Brain microvascular endothelial cell (primary cell): ENCODE measurements around the gene CSMD2.

ENCODE experiments used
- DNase-seq: peaks from one replicate; pipeline ENCODE4 v3.0.0-alpha.2; 2020
- H3K27ac ChIP-seq: fragments of 250-450 bp; sonication (Bioruptor Pico); 2 replicates; pipeline ENCODE4 v1.5.1; 2020; ENCODE audit warnings: mild to moderate bottlenecking, moderate library complexity
- H3K27me3 ChIP-seq: fragments of 250-450 bp; sonication (Bioruptor Pico); replicated peaks from 2 replicates; pipeline ENCODE4 v1.5.1; 2020; ENCODE audit warnings: mild to moderate bottlenecking
- H3K36me3 ChIP-seq: fragments of 250-450 bp; sonication (Bioruptor Pico); replicated peaks from 2 replicates; pipeline ENCODE4 v1.5.1; 2020; ENCODE audit warnings: mild to moderate bottlenecking
- H3K4me3 ChIP-seq: 2 replicates; pipeline ENCODE4 v1.5.1; 2011; ENCODE audit warnings: low read depth, mild to moderate bottlenecking, control low read depth, low read length, moderate library complexity
- in situ Hi-C: cut with HindIII; loops from 2 replicates; pipeline ENCODE4 v1.10.0; 2017; ENCODE audit warnings: low sequenced_read_pairs, low pct_ligation_motif_present
- TF ChIP-seq, protein P1 (sequence below): IDR thresholded peaks from 2 replicates; pipeline ENCODE4 v1.5.1; 2011; ENCODE audit warnings: low read depth, mild to moderate bottlenecking, moderate library complexity, low read length, control low read depth, inconsistent platforms; ENCODE audit errors: missing control alignments

The CSMD2 gene

DNA sequence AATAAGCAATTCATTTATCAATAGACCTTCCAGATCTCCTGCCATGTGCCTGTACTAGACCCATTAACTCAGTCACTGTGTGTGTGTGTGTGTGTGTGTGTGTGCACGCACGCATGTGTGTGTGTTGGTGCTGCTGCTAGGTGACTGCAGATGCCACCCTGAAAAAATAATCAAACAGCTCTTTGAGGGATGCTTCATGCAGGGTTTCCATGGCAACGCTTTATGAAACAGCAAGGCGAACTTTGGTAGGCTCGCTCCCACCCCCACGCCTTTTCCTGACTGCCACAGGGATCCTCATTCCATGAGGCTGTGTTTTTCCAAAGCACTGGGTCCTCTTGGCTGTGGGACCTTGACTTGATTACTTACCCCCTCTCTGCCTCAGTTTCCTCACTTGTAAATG lies 207.2 kb downstream of the CSMD2 start:
- in situ Hi-C loops, result no loop called here
- DNase-seq, result no peak
- TF ChIP-seq, protein P1, sequence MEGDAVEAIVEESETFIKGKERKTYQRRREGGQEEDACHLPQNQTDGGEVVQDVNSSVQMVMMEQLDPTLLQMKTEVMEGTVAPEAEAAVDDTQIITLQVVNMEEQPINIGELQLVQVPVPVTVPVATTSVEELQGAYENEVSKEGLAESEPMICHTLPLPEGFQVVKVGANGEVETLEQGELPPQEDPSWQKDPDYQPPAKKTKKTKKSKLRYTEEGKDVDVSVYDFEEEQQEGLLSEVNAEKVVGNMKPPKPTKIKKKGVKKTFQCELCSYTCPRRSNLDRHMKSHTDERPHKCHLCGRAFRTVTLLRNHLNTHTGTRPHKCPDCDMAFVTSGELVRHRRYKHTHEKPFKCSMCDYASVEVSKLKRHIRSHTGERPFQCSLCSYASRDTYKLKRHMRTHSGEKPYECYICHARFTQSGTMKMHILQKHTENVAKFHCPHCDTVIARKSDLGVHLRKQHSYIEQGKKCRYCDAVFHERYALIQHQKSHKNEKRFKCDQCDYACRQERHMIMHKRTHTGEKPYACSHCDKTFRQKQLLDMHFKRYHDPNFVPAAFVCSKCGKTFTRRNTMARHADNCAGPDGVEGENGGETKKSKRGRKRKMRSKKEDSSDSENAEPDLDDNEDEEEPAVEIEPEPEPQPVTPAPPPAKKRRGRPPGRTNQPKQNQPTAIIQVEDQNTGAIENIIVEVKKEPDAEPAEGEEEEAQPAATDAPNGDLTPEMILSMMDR, result no peak
- no peaks in the 10 kb centered on the region for H3K36me3 ChIP-seq
- no peak overlapping the region for H3K27ac ChIP-seq
- H3K4me3 ChIP-seq, result no peak overlapping the region
- no peaks in the 10 kb centered on the region for H3K27me3 ChIP-seq

DNA sequence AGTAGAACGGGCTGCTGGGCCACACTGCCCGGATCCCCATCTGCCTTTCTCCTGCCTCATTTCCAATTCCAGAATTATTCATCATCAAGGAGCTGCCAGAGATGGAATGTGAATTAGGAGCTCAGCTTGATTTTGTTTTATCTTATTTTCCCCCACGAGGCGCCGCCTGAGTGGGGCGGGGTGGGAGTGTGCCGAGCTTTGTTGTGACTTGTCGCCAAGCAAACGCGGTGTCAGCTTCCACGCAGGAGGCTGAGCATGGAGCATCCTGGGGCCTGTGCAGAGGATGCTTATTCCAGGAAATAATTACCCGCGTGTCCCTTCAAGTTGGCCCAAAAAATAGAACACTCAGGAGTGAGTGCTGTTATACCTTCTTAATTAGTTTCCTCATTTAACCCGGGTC lies 209.9 kb downstream of the CSMD2 start:
- in situ Hi-C loops, result no loop called here
- TF ChIP-seq, protein P1, result no peak
- no peak for DNase-seq
- Histone ChIP-seq H3K36me3 (no peaks in the 10 kb centered on the region), H3K27ac (no peak overlapping the region), H3K4me3 (no peak overlapping the region), H3K27me3 (no peaks in the 10 kb centered on the region)

DNA sequence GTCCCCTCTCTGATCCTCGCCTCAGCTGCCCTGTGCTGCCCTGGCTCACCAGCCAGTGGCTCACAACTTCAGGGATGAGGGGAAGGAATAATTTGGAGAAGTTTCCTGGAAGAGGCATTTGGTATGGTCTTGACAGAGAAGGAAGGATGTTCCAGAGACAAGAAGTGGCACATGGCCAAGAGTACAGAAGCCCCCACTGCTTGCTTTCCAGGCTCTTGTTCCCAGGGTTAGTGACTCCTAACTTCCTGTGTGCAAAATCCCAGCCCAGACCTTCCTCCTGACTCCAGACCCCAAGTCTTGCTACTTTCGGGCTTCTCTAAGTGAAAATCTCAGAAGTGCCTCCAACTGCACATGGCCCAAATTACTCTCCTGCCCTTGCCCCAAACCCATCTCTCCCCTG lies 215.5 kb downstream of the CSMD2 start:
- no peaks in the 10 kb centered on the region for H3K27me3 ChIP-seq
- H3K4me3 ChIP-seq, result no peak overlapping the region
- H3K36me3 ChIP-seq, result no peaks in the 10 kb centered on the region
- no peak overlapping the region for H3K27ac ChIP-seq
- TF ChIP-seq, protein P1, result no peak
- in situ Hi-C loops, result no loop called here
- no peak for DNase-seq

DNA sequence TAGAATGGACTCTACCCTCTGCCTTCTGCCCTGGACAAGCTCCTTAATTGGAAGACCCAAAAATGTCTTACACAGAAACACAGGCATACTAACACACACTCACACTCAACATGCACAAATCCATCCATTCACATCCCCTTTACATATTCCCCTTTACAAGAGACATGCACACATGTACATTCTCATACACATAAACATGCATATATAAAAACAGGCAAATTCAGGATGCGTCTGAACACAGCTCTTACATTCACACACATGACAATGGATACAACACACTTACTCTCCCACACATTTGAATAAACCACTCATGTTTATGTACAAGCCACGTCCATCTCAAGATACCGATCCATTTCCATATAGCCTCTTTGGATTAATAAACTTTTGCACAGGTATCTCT lies 216.7 kb downstream of the CSMD2 start:
- TF ChIP-seq, protein P1, result no peak
- H3K27me3 ChIP-seq, result no peaks in the 10 kb centered on the region
- no peak for DNase-seq
- no peak overlapping the region for H3K4me3 ChIP-seq
- H3K36me3 ChIP-seq, result no peaks in the 10 kb centered on the region
- no peak overlapping the region for H3K27ac ChIP-seq
- in situ Hi-C loops, result no loop called here

DNA sequence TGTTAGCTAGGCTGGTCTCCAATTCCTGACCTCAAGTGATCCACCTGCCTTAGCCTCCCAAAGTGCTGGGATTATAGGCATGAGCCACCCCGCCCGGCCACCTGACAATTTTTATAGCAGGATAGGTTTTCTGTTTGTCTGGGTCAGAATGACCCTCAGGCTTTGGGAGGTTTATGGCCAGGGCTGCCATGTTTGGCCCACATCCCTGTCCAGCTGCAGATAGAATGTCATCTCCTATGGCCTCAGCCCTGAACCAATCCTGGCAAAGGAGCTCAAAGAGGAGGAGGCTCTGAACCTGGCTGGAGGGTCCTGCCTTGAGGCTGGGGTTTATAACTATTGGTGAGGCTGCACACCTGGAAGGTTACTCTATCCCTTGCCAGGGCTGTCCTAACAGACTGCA lies 218.2 kb downstream of the CSMD2 start:
- Histone ChIP-seq H3K4me3 (no peak overlapping the region), H3K27ac (no peak overlapping the region), H3K27me3 (no peaks in the 10 kb centered on the region), H3K36me3 (no peaks in the 10 kb centered on the region)
- in situ Hi-C loops, result no loop called here
- no peak for DNase-seq
- TF ChIP-seq, protein P1, result no peak

DNA sequence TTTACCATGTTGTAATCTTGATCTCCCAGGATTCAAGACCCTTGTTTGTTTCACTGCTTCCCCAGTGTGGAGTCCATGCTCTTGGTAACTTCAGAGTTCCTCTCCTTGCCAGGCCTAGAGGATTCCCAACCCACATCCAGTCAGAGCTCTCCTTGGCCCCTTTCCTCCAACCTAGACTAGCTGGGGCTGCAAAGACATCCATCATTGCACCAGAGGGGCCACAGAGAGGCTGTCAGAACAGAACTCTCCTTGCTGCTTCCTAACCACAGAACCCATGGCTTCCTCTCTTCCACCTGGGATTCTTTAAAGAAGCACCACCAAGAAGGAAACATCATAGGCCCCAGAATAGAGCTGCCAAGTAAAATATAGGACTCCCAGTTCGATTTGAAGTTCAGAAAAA lies 220.2 kb downstream of the CSMD2 start:
- in situ Hi-C loops, result no loop called here
- no peak for DNase-seq
- H3K36me3 ChIP-seq, result no peaks in the 10 kb centered on the region

More for the DNA sequence above, 220.2 kb downstream of the CSMD2 start:
- H3K27me3 ChIP-seq, result no peaks in the 10 kb centered on the region
- TF ChIP-seq, protein P1, result no peak
- H3K27ac ChIP-seq, result no peak overlapping the region
- H3K4me3 ChIP-seq, result no peak overlapping the region
